Left ventricle myocardium superior (tissue), 1 donor: Measurements from ENCODE around the gene TTC39C. TPM values are rescaled to one million over a fixed set of nuclear protein-coding genes. Genes with fewer than 3 reads are reported as not detected.

Experiments used
- ATAC-seq: fragments of 200-7000 bp; cut with Tn5 transposase; one replicate; pipeline ENCODE4 v1.9.1; 2020; ENCODE audit warnings: mild to moderate bottlenecking, moderate library complexity
- DNase-seq: peaks from one replicate; pipeline ENCODE4 v3.0.0-alpha.2; 2020
- intact Hi-C: fragments of 100-400 bp; cut with micrococcal nuclease; formaldehyde crosslinking; loops from one replicate; pipeline ENCODE4 v1.11.0; 2022
- total RNA-seq: library from RNA; stranded (reverse); fragmentation: NEBNext Ultra II Directional; extraction: Animal tissue kit (Norgen Biotek cat#: 25700); gene quantifications from one replicate; pipeline ENCODE4 v1.2.1, GENCODE V29; 2021
- donor health status: DM: no; HTN: yes; CAD: no; lungs with severe emphysema.

Gene TTC39C
- total RNA-seq, 1 donor from 2014 or later: 4.1 TPM

GRCh38 chr18:23990474-23991410 lies 23.8 kb upstream of the TTC39C start:
- intact Hi-C loops: no loop called here
- DNase-seq (no peak), ATAC-seq (no peak)

DNA sequence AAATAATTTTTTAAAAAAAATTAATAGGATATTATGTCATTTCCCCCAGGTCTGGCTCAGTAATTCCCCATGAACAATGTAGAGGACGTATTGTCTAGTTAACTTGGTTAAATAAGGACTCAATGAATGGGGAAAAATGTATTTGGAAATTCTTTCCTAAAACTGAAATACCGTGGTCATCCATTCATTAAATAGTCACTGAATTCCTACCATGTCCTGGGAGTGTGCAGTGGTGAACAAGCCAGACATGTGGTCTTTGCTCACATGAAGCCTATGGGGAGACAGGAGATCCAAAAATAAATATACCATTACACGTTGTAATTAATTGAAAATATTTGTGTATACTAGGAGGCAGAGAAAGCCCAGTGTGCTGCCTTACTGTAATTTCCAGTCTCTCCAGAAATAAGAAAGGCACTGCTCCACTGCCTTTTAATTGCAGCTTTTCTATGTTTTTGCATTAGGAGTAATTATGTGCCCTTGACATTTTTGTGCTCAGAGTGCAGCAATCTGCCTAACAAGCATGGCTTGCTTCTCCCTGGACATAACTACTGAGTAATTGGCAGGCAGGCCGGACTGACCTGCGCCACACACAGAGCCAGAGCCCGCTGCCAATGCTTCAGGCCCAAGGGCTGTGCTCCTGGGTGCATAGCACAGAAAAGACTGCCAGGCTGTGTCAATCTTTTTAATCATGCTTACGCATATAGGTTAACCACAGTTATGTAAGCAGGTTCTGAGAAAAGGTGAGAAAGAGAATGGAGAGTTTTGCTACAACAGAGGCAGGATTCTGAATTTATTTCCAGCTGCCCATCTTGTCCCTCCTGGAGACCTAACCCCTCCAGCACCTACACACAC lies 22.2 kb upstream of the TTC39C start:
- DNase-seq: peak; percentile 75
- intact Hi-C loops: no loop called here
- ATAC-seq: peak; percentile 98

DNA sequence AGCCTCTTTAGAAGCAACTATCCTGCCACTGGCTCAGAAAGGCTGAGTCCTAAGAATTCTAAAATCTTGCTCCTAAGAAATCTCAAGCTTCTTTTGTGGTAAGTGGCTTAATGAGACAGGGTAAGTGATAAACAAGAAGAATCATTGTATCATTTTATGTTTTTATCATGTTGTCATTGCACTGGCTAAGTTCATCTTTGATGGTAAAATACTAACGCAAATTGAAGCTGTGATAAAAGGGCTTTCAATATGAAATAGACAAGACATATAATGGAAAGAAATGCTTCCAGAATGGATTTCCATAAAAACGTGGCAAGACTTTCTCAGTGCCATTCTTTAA lies 21.6 kb upstream of the TTC39C start:
- ATAC-seq: no peak
- DNase-seq: no peak
- intact Hi-C loops: no loop called here

DNA sequence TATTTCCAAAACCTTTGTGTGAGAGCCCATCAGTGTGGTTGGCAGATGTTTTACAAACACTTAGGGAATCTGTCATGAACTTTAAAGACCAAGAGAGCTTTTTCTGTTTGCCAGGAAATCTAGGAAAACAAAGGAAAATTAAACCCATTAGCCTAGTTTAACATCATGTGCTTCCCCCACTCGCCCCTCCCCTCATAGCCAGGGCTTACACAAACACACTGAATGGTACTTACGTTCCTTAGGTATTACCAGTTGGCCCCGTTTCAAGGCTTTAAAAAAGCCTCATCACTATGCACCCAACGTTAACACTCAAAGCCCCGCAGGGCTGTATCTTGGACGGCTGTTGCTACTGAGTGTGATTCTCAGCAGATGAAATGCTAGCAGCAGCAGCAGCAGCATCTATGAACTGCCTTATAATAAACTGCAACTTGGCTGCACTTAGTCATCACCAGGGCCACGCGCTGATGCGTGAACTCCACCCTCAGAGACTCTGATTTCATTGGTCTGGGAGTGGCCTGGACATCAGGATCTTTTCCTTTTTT lies 20.1 kb upstream of the TTC39C start:
- intact Hi-C loops: no loop called here
- peak; percentile 39 for ATAC-seq
- DNase-seq: peak; percentile 33

DNA sequence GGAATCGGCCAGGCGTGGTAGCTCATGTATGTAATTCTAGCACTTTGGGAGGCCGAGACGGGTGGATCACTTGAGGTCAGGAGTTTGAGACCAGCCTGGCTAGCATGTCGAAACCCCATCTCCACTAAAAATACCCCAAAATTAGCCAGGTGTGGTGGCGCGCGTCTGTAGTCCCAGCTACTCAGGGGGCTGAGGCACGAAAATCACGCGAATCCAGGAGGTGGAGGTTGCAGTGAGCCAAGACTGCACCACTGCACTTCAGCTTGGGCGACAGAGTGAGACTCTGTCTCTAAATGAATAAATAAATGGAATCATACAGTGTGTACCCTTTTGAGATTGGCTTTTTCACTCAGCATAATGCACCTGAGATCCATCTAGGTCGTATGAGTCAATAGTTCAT lies 19.4 kb upstream of the TTC39C start:
- ATAC-seq (no peak), DNase-seq (no peak)
- intact Hi-C loops: no loop called here

GRCh38 chr18:23998018-23998417 lies 16.5 kb upstream of the TTC39C start:
- DNase-seq (no peak), ATAC-seq (no peak)
- intact Hi-C loops: no loop called here

- no peak for ATAC-seq
- intact Hi-C loops: no loop called here
Observed at GRCh38 chr18:23998820-23999219, 15.7 kb upstream of the TTC39C start.

DNA sequence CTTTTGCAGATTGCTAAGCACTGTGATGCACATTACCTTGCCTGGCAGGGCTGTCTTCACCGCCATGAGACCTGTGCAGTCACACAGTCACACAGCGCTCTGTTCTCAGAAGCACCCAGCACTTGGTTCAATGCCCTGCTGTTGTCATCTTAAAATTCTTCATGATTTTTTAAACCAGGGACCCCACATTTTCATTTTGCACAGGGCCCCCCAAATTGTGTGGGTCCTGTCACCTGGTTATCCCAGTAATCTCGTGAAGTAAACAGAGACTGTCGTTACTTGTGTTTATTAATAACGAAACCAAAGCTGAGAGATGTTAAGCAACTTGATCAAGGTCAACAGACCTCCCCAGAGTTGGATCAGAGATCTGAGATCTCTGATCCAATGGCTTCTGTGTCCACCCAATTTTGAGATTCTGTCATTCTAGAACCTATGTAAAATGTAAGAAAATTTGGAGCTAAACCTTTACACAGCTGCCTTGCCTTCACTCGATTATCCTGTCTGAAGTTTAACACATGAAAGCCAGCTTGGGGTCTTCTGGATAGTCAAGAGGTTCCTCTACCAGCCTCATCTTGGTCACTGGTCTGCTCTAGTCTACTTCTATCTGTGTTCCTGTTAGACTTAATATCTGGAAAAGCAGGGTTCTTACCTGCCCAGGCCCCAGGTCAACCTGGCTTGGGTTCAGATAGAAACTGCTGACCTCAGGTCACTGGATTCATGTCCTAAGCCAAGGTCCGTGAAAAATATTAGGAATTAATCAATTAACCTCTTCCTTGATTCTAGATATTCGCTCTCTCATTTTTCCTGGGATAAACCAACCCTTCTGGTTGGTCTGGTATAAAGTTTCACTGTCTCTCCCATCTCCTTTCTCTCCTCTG lies 13.7 kb upstream of the TTC39C start:
- ATAC-seq: no peak
- intact Hi-C loops: no loop called here
- DNase-seq: no peak

More at GRCh38 chr18:23998820-23999219, 15.7 kb upstream of the TTC39C start:
- no peak for DNase-seq

DNA sequence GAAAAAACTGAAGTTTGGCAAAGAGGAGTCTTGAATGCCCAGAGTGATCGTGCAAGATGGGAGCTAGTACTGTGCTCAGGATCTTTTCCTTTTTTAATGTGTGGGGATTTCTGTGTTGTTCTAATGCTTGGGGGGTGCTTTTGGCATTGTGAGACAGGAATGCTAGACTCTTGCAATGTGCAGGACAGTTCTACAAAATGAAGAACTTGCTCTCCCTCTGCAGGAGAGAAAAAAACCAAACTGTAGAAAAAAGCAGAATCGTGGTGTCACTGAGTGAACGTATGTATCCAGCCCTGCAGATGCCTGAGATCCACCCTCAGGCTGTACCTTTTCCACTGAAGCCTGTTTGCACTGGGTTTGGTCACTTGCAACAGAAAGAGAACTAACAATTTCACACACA lies 12.1 kb upstream of the TTC39C start:
- intact Hi-C loops: no loop called here
- ATAC-seq: no peak

GRCh38 chr18:24003288-24003687 lies 11.3 kb upstream of the TTC39C start:
- no peak for DNase-seq
- ATAC-seq: no peak
- intact Hi-C loops: no loop called here

More for the DNA sequence above, 12.1 kb upstream of the TTC39C start:
- DNase-seq: no peak

- intact Hi-C loops: no loop called here
- DNase-seq (no peak), ATAC-seq (no peak)
Observed at GRCh38 chr18:24003903-24004640, 10.5 kb upstream of the TTC39C start.

- ATAC-seq (no peak), DNase-seq (no peak)
- intact Hi-C loops: no loop called here
Observed at GRCh38 chr18:24006712-24007313, 7.7 kb upstream of the TTC39C start.

- intact Hi-C loops: no loop called here
- no peak for DNase-seq
- no peak for ATAC-seq
Observed at GRCh38 chr18:24009246-24009645, 5.3 kb upstream of the TTC39C start.

DNA sequence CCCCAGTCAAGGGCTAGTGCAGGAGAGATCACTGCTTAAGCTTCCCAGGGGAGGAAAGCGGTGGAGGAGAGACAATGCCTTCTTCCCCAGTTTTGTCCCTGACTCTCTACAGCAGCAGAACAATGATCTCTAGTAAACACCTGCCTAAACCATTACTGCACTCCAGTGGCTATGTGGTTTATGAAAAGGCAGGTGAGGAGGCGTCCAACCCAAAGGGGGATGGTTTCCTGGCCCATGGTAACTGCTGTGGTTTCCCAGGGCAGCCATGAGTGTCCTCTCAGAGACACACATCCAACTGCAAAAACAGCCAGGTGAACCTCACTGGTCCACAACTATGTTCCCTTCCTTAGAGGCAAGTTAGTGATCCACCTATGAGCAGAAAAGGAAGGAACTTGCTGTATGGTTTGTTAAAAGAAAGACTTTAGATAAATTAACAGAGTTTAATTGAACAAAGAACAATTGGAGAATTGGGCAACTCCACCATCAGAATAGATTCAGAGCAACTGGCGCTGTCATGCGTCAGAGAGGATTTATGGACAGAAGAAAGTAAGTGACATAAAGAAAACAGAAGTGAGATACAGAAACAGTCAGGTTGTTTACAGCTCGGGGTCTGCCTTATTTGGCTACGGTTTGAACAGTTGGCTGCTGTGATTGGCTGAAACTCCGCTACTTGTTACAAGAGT lies 4.8 kb upstream of the TTC39C start:
- no peak for DNase-seq
- ATAC-seq: no peak
- intact Hi-C loops: loop anchor here (10.0 kb wide), 1 partner anchor 105 kb away; no protein-coding TSS in a partner anchor

DNA sequence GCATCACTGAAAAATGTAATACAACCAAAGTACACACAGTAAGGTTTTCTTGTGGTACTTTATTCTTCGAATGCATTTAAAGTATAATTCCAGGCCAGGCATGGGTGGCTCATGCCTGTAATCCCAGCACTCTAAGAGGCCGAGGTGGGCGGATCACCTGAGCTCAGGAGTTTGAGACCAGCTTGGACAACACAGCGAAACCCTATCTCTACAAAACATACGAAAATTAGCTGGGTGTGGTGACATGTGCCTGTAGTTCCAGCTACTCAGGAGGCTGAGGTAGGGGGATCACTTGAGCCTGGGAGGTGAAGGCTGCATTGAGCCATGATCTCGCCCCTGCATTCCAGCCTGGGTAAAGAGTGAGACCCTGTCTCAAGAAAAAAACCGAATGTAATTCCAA lies 3.9 kb upstream of the TTC39C start:
- intact Hi-C loops: loop anchor here (10.0 kb wide), 1 partner anchor 104 kb away; no protein-coding TSS in a partner anchor
- ATAC-seq (no peak), DNase-seq (no peak)

DNA sequence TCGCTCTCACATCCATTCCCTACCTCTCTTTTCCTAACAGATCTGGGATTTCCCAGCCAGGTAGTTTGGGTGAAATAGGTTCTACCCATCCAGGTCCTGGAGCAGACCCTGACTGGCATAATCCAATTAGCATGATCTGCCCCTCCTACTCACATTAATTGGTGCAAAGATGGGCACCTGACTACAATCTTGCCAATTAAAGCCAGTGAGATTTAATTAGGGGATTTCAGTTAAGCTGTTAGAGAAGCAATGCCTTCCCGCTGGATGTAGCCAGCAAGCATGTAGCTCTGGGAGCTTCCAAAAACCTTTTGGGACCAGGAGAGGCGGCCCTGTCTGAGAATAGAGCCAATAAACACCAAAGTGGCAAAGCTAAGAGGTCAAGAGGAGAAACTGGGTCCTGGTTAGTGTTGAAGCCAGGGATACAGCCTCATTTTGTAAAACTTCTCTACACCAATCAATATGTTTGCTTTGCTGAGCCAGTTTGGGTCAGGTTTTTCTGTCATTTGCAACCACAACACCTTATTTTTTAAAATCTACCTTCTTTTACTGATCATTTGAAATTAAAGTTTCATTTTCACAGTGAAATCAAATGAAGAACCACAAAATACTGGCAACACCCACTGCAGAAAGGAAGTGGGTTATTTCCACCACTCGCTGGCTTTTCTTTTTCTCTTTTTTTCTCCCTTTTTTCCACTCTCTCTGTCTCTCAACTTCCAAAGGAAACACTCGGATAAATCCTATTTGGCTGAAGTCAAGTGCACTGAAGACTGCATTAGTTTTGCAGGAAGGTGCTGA lies 3.2 kb upstream of the TTC39C start:
- DNase-seq (no peak), ATAC-seq (no peak)
- intact Hi-C loops: loop anchor here (10.0 kb wide), 1 partner anchor 103 kb away; no protein-coding TSS in a partner anchor
